Gastrocnemius medialis (tissue), 4 donors: ENCODE results near the gene PDE4B. TPM values are rescaled to one million over a fixed set of nuclear protein-coding genes. Genes with fewer than 3 reads are reported as not detected.
A peak's percentile ranks its signal among the peaks of the same experiment; 100 is the strongest.

Experiments used
- ATAC-seq, 2 donors: fragments of 150-250 bp; one replicate each; pipeline ENCODE4 v1.9.1; 2016
- DNase-seq, 2 donors: peaks; one replicate each; pipeline ENCODE4 v3.0.0-alpha.2; 2019
- H3K27ac ChIP-seq, 4 donors: fragments of 200-600 bp; sonication (generic); 1 replicate in 1 of 4; 2 replicates in 3 of 4; pipeline ENCODE4 v1.5.1; 2016 to 2018; ENCODE audit warnings: mild to moderate bottlenecking in 2 of 4, moderate library complexity in 1 of 4
- H3K27me3 ChIP-seq, 3 donors: fragments of 200-600 bp; sonication (generic) in 2 of 3; 1 replicate in 1 of 3; 2 replicates in 2 of 3; pipeline versions ENCODE4 v1.5.1 to v1.6.0; 2016 to 2019; ENCODE audit warnings: mild to moderate bottlenecking in 1 of 3, moderate library complexity in 1 of 3
- H3K36me3 ChIP-seq, 2 donors: fragments of 200-600 bp; sonication (generic) in 1 of 2; one replicate each; pipeline ENCODE4 v1.5.1; 2017 to 2018
- H3K4me1 ChIP-seq, 2 donors: fragments of 200-600 bp; sonication (generic) in 1 of 2; one replicate each; pipeline ENCODE4 v1.5.1; 2016 to 2017; ENCODE audit warnings: mild to moderate bottlenecking in 2 of 2
- H3K4me3 ChIP-seq, 4 donors: fragments of 200-600 bp; sonication (generic) in 3 of 4; 1 replicate in 1 of 4; 2 replicates in 3 of 4; pipeline ENCODE4 v1.5.1; 2016 to 2019; ENCODE audit warnings: mild to moderate bottlenecking in 2 of 4
- H3K9me3 ChIP-seq, 3 donors: fragments of 200-600 bp; sonication (generic) in 2 of 3; 1 replicate in 1 of 3; 2 replicates in 2 of 3; pipeline ENCODE4 v1.5.1; 2016 to 2019
- CTCF ChIP-seq, 5 experiments: fragments of 450-650 bp in 3 of 5; fragments of 200-600 bp in 2 of 5; sonication (generic) in 2 of 5; IDR thresholded peaks in 4 of 5; conservative IDR thresholded peaks in 1 of 5; 1 replicate in 4 of 5; 2 replicates in 1 of 5; pipeline ENCODE4 v1.5.1; 2016 to 2019; ENCODE audit warnings: antibody characterized with exemption in 5 of 5, mild to moderate bottlenecking in 3 of 5, moderate library complexity in 3 of 5
- POLR2A ChIP-seq, 2 donors: fragments of 450-650 bp; IDR thresholded peaks; one replicate each; pipeline ENCODE4 v1.6.1; 2017; ENCODE audit warnings: antibody characterized with exemption in 2 of 2, mild to moderate bottlenecking in 2 of 2, moderate library complexity in 2 of 2
- in situ Hi-C, 4 donors: fragments of 200-750 bp; cut with MboI; loops; one replicate each; pipeline versions ENCODE4 v1.15.0 to v1.8.0; 2017; ENCODE audit warnings: low sequenced_read_pairs in 4 of 4
- intact Hi-C: fragments of 100-400 bp; cut with DNase I; formaldehyde crosslinking; loops from one replicate; pipeline ENCODE4 v1.15.1; 2023; ENCODE audit warnings: low total_unique reads
- total RNA-seq, 4 donors: library from RNA; depleted of rRNA; stranded (reverse); fragments of >200 nt; gene quantifications; one replicate each; pipeline versions ENCODE4 v1.1.0 to v1.2.3, GENCODE V29; 2016

PDE4B gene
- total RNA-seq, 4 donors from 2014 or later = 4.5 to 8.5 (median 7.9) TPM

- ATAC-seq (no peak), DNase-seq (no peak)
- no peak overlapping the region for H3K4me3 ChIP-seq
- intact Hi-C loops = no loop called here
- no peaks in the 10 kb centered on the region for H3K9me3 ChIP-seq
- H3K4me1 ChIP-seq = peaks cover 46 to 50% of the 10 kb centered on the region in 2 donors
- in situ Hi-C loops = loop anchor here in 1 of 4 donors (10.0 kb wide), 1 partner anchor 60 kb away; no protein-coding TSS in a partner anchor
- TF ChIP-seq POLR2A (IDR thresholded peaks at IDR 0.05) (no peak), CTCF (IDR thresholded peaks at IDR 0.05 in 4 of 5, conservative IDR thresholded peaks at IDR 0.05 in 1 of 5) (no peak)
- H3K36me3 ChIP-seq = no peaks in the 10 kb centered on the region
- no peak overlapping the region for H3K27ac ChIP-seq
- no peaks in the 10 kb centered on the region for H3K27me3 ChIP-seq
Observed at GRCh38 chr1:66274634-66275033, 481.9 kb downstream of the PDE4B start.

- no peaks in the 10 kb centered on the region for H3K36me3 ChIP-seq
- H3K9me3 ChIP-seq = no peaks in the 10 kb centered on the region
- intact Hi-C loops (no loop called here), in situ Hi-C loops (loop anchor here in 1 of 4 donors (10.0 kb wide), 1 partner anchor 60 kb away; no protein-coding TSS in a partner anchor)
- peaks cover 41 to 45% of the 10 kb centered on the region in 2 donors for H3K4me1 ChIP-seq
- peak overlapping the region in 1 of 4 donors; percentile 2 for H3K4me3 ChIP-seq
- no peaks in the 10 kb centered on the region for H3K27me3 ChIP-seq
- ATAC-seq = no peak
- peak overlapping the region in 3 of 4 donors; percentile 3 to 37 (median 6) for H3K27ac ChIP-seq
- TF ChIP-seq POLR2A (IDR thresholded peaks at IDR 0.05) (no peak), CTCF (IDR thresholded peaks at IDR 0.05 in 4 of 5, conservative IDR thresholded peaks at IDR 0.05 in 1 of 5) (no peak)
- DNase-seq = no peak
Observed at GRCh38 chr1:66275083-66275482, 482.4 kb downstream of the PDE4B start.

DNA sequence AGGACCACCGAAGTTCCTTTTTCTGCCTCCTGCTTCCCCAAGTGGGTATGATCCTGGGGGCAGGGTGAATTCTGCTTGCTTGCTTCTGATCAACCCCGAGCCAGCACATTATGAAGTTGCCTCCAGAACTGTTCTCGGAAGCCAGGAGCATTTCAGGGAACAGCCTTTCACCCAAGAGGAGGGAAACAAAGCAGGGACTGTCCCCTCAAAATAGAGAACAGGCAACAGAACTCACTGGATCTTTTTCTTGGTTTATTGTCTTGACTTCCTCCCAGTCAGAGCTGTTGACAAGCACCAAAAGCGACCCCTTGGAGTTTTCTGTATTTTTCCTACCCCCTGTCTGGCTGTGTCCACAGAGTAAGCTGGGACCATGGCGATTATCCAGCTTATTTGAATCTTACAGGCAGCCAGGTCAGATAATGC, 482.9 kb downstream of the PDE4B start:
- Histone ChIP-seq H3K27ac (peak overlapping the region in 3 of 4 donors; percentile 3 to 37 (median 6)), H3K4me1 (peaks cover 36 to 40% of the 10 kb centered on the region in 2 donors), H3K9me3 (no peaks in the 10 kb centered on the region), H3K4me3 (peak overlapping the region in 1 of 4 donors; percentile 2), H3K27me3 (no peaks in the 10 kb centered on the region), H3K36me3 (no peaks in the 10 kb centered on the region)
- DNase-seq (peak in 1 of 2 donors; percentile 30), ATAC-seq (no peak)
- intact Hi-C loops (no loop called here), in situ Hi-C loops (loop anchor here in 1 of 4 donors (10.0 kb wide), 1 partner anchor 59 kb away; no protein-coding TSS in a partner anchor)
- TF ChIP-seq POLR2A (IDR thresholded peaks at IDR 0.05) (no peak), CTCF (IDR thresholded peaks at IDR 0.05 in 4 of 5, conservative IDR thresholded peaks at IDR 0.05 in 1 of 5) (no peak)

GRCh38 chr1:66276218-66276617, 483.5 kb downstream of the PDE4B start:
- H3K4me3 ChIP-seq = no peak overlapping the region
- no peaks in the 10 kb centered on the region for H3K27me3 ChIP-seq
- H3K36me3 ChIP-seq = no peaks in the 10 kb centered on the region
- peak overlapping the region in 2 of 4 donors; percentile 3 to 6 for H3K27ac ChIP-seq
- in situ Hi-C loops (loop anchor here in 1 of 4 donors (10.0 kb wide), 1 partner anchor 59 kb away; no protein-coding TSS in a partner anchor), intact Hi-C loops (no loop called here)
- no peak for DNase-seq
- no peaks in the 10 kb centered on the region for H3K9me3 ChIP-seq
- TF ChIP-seq POLR2A (IDR thresholded peaks at IDR 0.05) (no peak), CTCF (IDR thresholded peaks at IDR 0.05 in 4 of 5, conservative IDR thresholded peaks at IDR 0.05 in 1 of 5) (no peak)
- H3K4me1 ChIP-seq = peaks cover 31 to 34% of the 10 kb centered on the region in 2 donors
- ATAC-seq = no peak
